Loucy (cell line): ENCODE measurements around the gene IDUA.

Experiments
- CTCF ChIP-seq: fragments of 200-600 bp; sonication (generic); conservative IDR thresholded peaks from 2 replicates; pipeline ENCODE4 v1.5.1; 2014; ENCODE audit warnings: mild to moderate bottlenecking, antibody characterized with exemption, low read length
- EZH2phosphoT487 ChIP-seq: fragments of 200-600 bp; IDR thresholded peaks from 2 replicates; pipeline ENCODE4 v1.6.1; 2018; ENCODE audit warnings: antibody characterized with exemption, mild to moderate bottlenecking, moderate library complexity, borderline replicate concordance

DNA sequence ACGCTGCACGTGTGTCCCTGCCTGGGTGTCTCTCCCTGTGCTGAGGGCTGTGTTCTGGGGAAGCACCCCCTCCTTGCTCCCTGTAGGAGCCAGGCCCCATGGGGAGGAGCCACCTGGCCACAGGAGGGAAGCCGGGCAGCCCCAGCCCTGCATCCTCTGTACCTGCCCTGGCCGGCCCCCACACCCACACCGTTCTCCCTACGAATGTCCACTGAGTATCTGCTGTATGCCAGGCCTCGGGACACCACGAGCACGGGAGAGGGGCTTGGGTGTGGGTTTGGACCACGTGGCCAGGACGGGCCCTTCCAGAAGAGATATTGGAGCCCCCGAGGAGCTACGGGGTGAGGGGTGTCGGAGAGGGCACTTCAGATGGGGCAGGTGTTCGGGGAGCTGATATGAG lies 30.9 kb downstream of the IDUA start:
- TF ChIP-seq CTCF (no peak), EZH2phosphoT487 (no peak)
